ENCODE results near the gene NSMCE4A. TPM values are rescaled to one million over a fixed set of nuclear protein-coding genes. Genes with fewer than 3 reads are reported as not detected.
A peak's percentile ranks its signal among the peaks of the same experiment; 100 is the strongest.

The NSMCE4A gene
- total and polyA plus RNA-seq, 2 of the 8 experiments (the other 6 are each of a cell fraction or from before 2014, with no cell fraction given) = 48.6 to 66.0 TPM

- Histone ChIP-seq H4K91ac (replicated peaks; ENCODE audit: insufficient read length, low read length) (no peak overlapping the region), H3K9ac (replicated peaks in 1 of 4; ENCODE audit: extremely low read depth in 1 of 4, low read depth in 3 of 4, low read length in 3 of 4) (no peak overlapping the region), H2AFZ (ENCODE audit: low read length) (peak overlapping the region; percentile 68; the same call in 1 of the 2 replicates), H2BK12ac (ENCODE audit: low read depth, low read length) (no peak overlapping the region), H3K23ac (ENCODE audit: insufficient read length) (no peak overlapping the region), H3K18ac (ENCODE audit: extremely low read depth, low read length) (no peak overlapping the region), H3K9me3 (ENCODE audit: insufficient read depth in 2 of 2, low read depth in 1 of 2, low read length in 1 of 2) (no peaks in the 10 kb centered on the region), H3K23me2 (ENCODE audit: low read depth, low read length) (peaks cover 3% of the 10 kb centered on the region; the same call in 1 of the 2 replicates), H2BK120ac (replicated peaks; ENCODE audit: low read depth, low read length) (no peak overlapping the region), H4K8ac (ENCODE audit: extremely low read depth, insufficient read depth, low read length) (no peak overlapping the region), H2BK20ac (ENCODE audit: low read length) (no peak overlapping the region), H3K14ac (ENCODE audit: insufficient read length) (no peak overlapping the region), H3K4me3 (ENCODE audit: extremely low read depth in 1 of 4, insufficient read depth in 2 of 4, low read depth in 3 of 4, low read length in 4 of 4) (no peak overlapping the region), H2BK5ac (ENCODE audit: low read depth, low read length) (no peak overlapping the region), H4K5ac (ENCODE audit: insufficient read length, low read depth, low read length) (no peak overlapping the region), H3K27ac (ENCODE audit: low read depth, low read length) (no peak overlapping the region), H3K4me2 (ENCODE audit: insufficient read depth in 1 of 2, low read depth in 2 of 2, low read length in 2 of 2) (0 out of 4 replicates have a peak overlapping the region, but pooled peaks of 1 of the 2 experiments have one; percentile 55), H3K56ac (replicated peaks; ENCODE audit: insufficient read length, low read depth, low read length) (no peak overlapping the region), H3K27me3 (replicated peaks in 1 of 4; ENCODE audit: control insufficient read depth in 3 of 4, extremely low read depth in 1 of 4, insufficient read depth in 3 of 4, low read length in 3 of 4) (no peaks in the 10 kb centered on the region), H3K79me2 (ENCODE audit: control insufficient read depth in 1 of 2, insufficient read depth in 2 of 2, low read length in 2 of 2) (no peaks in the 10 kb centered on the region), H3K36me3 (ENCODE audit: control insufficient read depth in 2 of 4, insufficient read depth in 4 of 4, low read length in 3 of 4) (no peaks in the 10 kb centered on the region), H3K4ac (replicated peaks; ENCODE audit: insufficient read length, low read depth, low read length) (no peak overlapping the region), H2AK5ac (ENCODE audit: low read depth, low read length) (no peak overlapping the region), H3K79me1 (ENCODE audit: low read depth, low read length) (no peaks in the 10 kb centered on the region), H3K4me1 (replicated peaks in 1 of 4; ENCODE audit: control insufficient read depth in 3 of 4, insufficient read depth in 4 of 4, low read length in 3 of 4) (peaks cover 0 to 8% (median 5%) of the 10 kb centered on the region in 4 experiments; a peak in 6 of 7 replicates), H4K20me1 (replicated peaks in 1 of 2; ENCODE audit: control insufficient read depth in 1 of 2, insufficient read depth in 2 of 2, low read length in 2 of 2) (no peaks in the 10 kb centered on the region), H2BK15ac (ENCODE audit: low read length) (no peak overlapping the region)
- POLR2A ChIA-PET (ENCODE audit: partially characterized antibody) = interaction anchor here (0.9 kb wide), 1 partner anchor 91 kb away, joined by 4 read pairs; the partner anchor contains the start of gene ATE1
- 95% methylated on average over 16 of the region's 16 CpGs; no CpG with 5 or more reads in 1 of the 2 experiments for WGBS, 2 experiments (ENCODE audit: extremely low coverage in 1 of 2, insufficient coverage in 1 of 2, insufficient read length in 1 of 2, insufficient replicate concordance in 2 of 2, low coverage in 1 of 2, low lambda C conversion rate in 2 of 2, missing lambda C conversion rate in 1 of 2)
- DNase-seq (ENCODE audit: low read depth in 1 of 2, low spot score in 2 of 2) (no peak), FAIRE-seq (no peak)
- CTCF ChIA-PET (ENCODE audit: partially characterized antibody) = no interaction called here
- TF ChIP-seq ATF3 (IDR thresholded peaks at IDR 0.05; ENCODE audit: insufficient read depth, low read depth, low read length) = no peak
- no peak for TF ChIP-seq EP300 (IDR thresholded peaks at IDR 0.05; ENCODE audit: borderline replicate concordance in 1 of 2, low read depth in 2 of 2, low read length in 2 of 2)
- no peak for TF ChIP-seq MAX (IDR thresholded peaks at IDR 0.05)
- peak; percentile 50; the same call in 1 of the 2 replicates for TF ChIP-seq MAFK (IDR thresholded peaks at IDR 0.05; ENCODE audit: low read depth, low read length)
Observed at GRCh38 chr10:122018951-122019413, 44.0 kb upstream of the NSMCE4A start.

All from H1 (cell line).